CD4-positive, alpha-beta T cell treated with Interleukin-4 for 1 hour (primary cell): ENCODE measurements around the gene EXD3.
"Not testable (repeated sequence)": the region's sequence is repeated elsewhere in the genome, so short reads cannot be mapped to it uniquely, and the experiment has no call there.

Experiments
- DNase-seq, 2 donors: peaks; one replicate each; pipeline ENCODE4 v3.0.0-alpha.2; 2020 to 2022

The EXD3 gene

GRCh38 chr9:137355761-137356365 is 67.1 kb downstream of the EXD3 start:
- DNase-seq, result no peak

GRCh38 chr9:137354845-137355760 is 67.9 kb downstream of the EXD3 start:
- DNase-seq, result no peak

GRCh38 chr9:137354153-137354844 is 68.7 kb downstream of the EXD3 start:
- DNase-seq, result no peak

GRCh38 chr9:137353223-137354152 is 69.5 kb downstream of the EXD3 start:
- no peak for DNase-seq

GRCh38 chr9:137352511-137353222 is 70.3 kb downstream of the EXD3 start:
- no peak for DNase-seq

- DNase-seq, result no peak
These were observed 71.0 kb downstream of the EXD3 start for GRCh38 chr9:137351781-137352501.

GRCh38 chr9:137350696-137351584 is 72.0 kb downstream of the EXD3 start:
- no peak for DNase-seq

GRCh38 chr9:137349471-137350033 is 73.4 kb downstream of the EXD3 start:
- DNase-seq, result no peak

- DNase-seq, result no peak
These were observed 74.0 kb downstream of the EXD3 start for GRCh38 chr9:137348769-137349470.

GRCh38 chr9:137347928-137348327 is 75.0 kb downstream of the EXD3 start:
- no peak for DNase-seq

GRCh38 chr9:137342482-137342881 is 80.5 kb downstream of the EXD3 start:
- no peak for DNase-seq

- no peak for DNase-seq
These were observed 81.7 kb downstream of the EXD3 start for GRCh38 chr9:137341227-137341626.

- not testable (repeated sequence) for DNase-seq
These were observed 83.0 kb downstream of the EXD3 start for GRCh38 chr9:137339908-137340462.

- DNase-seq, result no peak
These were observed 83.7 kb downstream of the EXD3 start for GRCh38 chr9:137339045-137339907.

- DNase-seq, result no peak
These were observed 86.2 kb downstream of the EXD3 start for GRCh38 chr9:137336735-137337134.

- no peak for DNase-seq
These were observed 89.8 kb downstream of the EXD3 start for GRCh38 chr9:137333016-137333671.

- no peak for DNase-seq
These were observed 91.0 kb downstream of the EXD3 start for GRCh38 chr9:137331929-137332328.
